ENCODE data around the gene MRPS10. TPM values are rescaled to one million over a fixed set of nuclear protein-coding genes. Genes with fewer than 3 reads are reported as not detected.

The MRPS10 gene
- total RNA-seq, 6 experiments from 2014 or later, result 17.7 to 35.3 (median 20.1) TPM

- Histone ChIP-seq H3K4me1 (no peaks in the 10 kb centered on the region), H3K36me3 (no peaks in the 10 kb centered on the region), H3K27me3 (no peaks in the 10 kb centered on the region), H3K27ac (no peak overlapping the region), H3K4me3 (no peak overlapping the region), H3K9me3 (no peaks in the 10 kb centered on the region)
- WGBS (ENCODE audit: insufficient coverage, low coverage, low lambda C conversion rate, missing lambda C conversion rate), result no CpG with 5 or more reads among the region's 4 CpGs
- intact Hi-C loops (cut with DNase I), result no loop called here
- no peak for TF ChIP-seq CTCF (IDR thresholded peaks at IDR 0.05)
- DNase-seq, result no peak
- ATAC-seq, result peak in 1 of 4 donors; percentile 19
These were observed 33.2 kb downstream of the MRPS10 start for GRCh38 chr6:42184475-42184874.

GRCh38 chr6:42182101-42182500 lies 35.6 kb downstream of the MRPS10 start:
- no peak for ATAC-seq
- TF ChIP-seq POLR2A (IDR thresholded peaks at IDR 0.05), result no peak
- TF ChIP-seq CTCF (IDR thresholded peaks at IDR 0.05), result no peak

GRCh38 chr6:42179945-42180313 lies 37.7 kb downstream of the MRPS10 start:
- H3K27ac ChIP-seq, result no peak overlapping the region
- WGBS (ENCODE audit: insufficient coverage, low coverage, low lambda C conversion rate, missing lambda C conversion rate), result 50% methylated on average over 3 of the region's 3 CpGs
- ATAC-seq (no peak), DNase-seq (no peak)
- H3K27me3 ChIP-seq, result no peaks in the 10 kb centered on the region
- TF ChIP-seq CTCF (IDR thresholded peaks at IDR 0.05) (no peak), POLR2A (IDR thresholded peaks at IDR 0.05) (no peak)
- H3K4me1 ChIP-seq, result no peaks in the 10 kb centered on the region
- H3K4me3 ChIP-seq, result no peak overlapping the region
- no peaks in the 10 kb centered on the region for H3K9me3 ChIP-seq
- no peaks in the 10 kb centered on the region for H3K36me3 ChIP-seq
- intact Hi-C loops (cut with DNase I), result no loop called here

More at GRCh38 chr6:42182101-42182500, 35.6 kb downstream of the MRPS10 start:
- no peak for DNase-seq
- Histone ChIP-seq H3K27ac (no peak overlapping the region), H3K36me3 (no peaks in the 10 kb centered on the region), H3K4me1 (no peaks in the 10 kb centered on the region), H3K27me3 (no peaks in the 10 kb centered on the region), H3K4me3 (no peak overlapping the region), H3K9me3 (no peaks in the 10 kb centered on the region)
- intact Hi-C loops (cut with DNase I), result no loop called here
- WGBS (ENCODE audit: insufficient coverage, low coverage, low lambda C conversion rate, missing lambda C conversion rate), result 40% methylated on average over 1 of the region's 5 CpGs

- Histone ChIP-seq H3K36me3 (no peaks in the 10 kb centered on the region), H3K4me1 (no peaks in the 10 kb centered on the region), H3K27me3 (no peaks in the 10 kb centered on the region), H3K4me3 (no peak overlapping the region), H3K27ac (no peak overlapping the region), H3K9me3 (no peaks in the 10 kb centered on the region)
- TF ChIP-seq POLR2A (IDR thresholded peaks at IDR 0.05) (no peak), CTCF (IDR thresholded peaks at IDR 0.05) (no peak)
- WGBS (ENCODE audit: insufficient coverage, low coverage, low lambda C conversion rate, missing lambda C conversion rate), result 81% methylated on average over 9 of the region's 20 CpGs
- intact Hi-C loops (cut with DNase I), result no loop called here
- ATAC-seq, result no peak
- no peak for DNase-seq
These were observed 38.3 kb downstream of the MRPS10 start for GRCh38 chr6:42179261-42179944.
